PFSK-1 (cell line): ENCODE results near the gene PRKCE.

Experiments used
- FOXP2 ChIP-seq: optimal IDR thresholded peaks from 2 replicates; pipeline ENCODE3; 2011; ENCODE audit warnings: borderline replicate concordance, control low read depth, inconsistent platforms; ENCODE audit not compliant: insufficient read depth; ENCODE audit errors: extremely low read length, extremely low read depth
- POLR2AphosphoS5 ChIP-seq: IDR thresholded peaks from 2 replicates; pipeline ENCODE4 v1.6.1; 2012; ENCODE audit warnings: low read depth, mild to moderate bottlenecking, control low read depth, low read length, moderate library complexity
- REST ChIP-seq, 2 experiments: IDR thresholded peaks; 2 replicates each; pipeline versions ENCODE4 v1.6.1 to v1.8.0; 2011 to 2012; ENCODE audit warnings: low read depth in 2 of 2, low read length in 2 of 2, control low read depth in 1 of 2, inconsistent platforms in 1 of 2, mild to moderate bottlenecking in 1 of 2, moderate library complexity in 1 of 2; ENCODE audit not compliant: insufficient read depth in 1 of 2
- SIN3A ChIP-seq: IDR thresholded peaks from 2 replicates; pipeline ENCODE4 v1.6.1; 2012; ENCODE audit warnings: mild to moderate bottlenecking, low read length, moderate library complexity, borderline replicate concordance; ENCODE audit not compliant: insufficient read depth
- TAF1 ChIP-seq: IDR thresholded peaks from 2 replicates; pipeline ENCODE4 v1.6.1; 2012; ENCODE audit warnings: low read length, control low read depth, borderline replicate concordance; ENCODE audit not compliant: insufficient read depth

DNA sequence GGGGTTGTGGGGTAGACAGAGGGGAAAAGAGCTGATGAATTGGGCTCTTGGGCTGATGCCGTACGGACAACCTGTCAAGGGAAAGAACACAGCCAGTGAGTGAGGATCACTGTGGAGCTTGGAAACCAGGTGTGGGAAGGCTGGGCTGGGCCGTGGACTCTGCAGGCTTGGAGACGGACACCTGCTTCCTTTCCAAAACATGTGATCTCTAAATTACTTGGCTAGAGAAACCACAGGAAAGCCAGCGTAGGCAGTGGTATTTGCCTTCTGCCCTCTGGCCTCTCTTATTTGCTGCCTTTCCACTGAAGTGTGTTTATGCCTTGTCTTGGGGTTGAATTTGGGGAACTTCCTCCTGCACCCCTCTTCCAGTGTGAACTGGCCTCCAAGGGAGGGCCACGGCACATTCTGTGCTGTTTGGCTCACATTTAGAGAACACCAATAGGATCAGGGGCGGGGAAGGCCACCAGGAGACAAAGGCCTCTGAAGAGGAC, 267.7 kb downstream of the PRKCE start:
- TF ChIP-seq TAF1 (no peak), SIN3A (no peak), FOXP2 (no peak), REST (IDR thresholded peaks at IDR 0.05; ENCODE audit: insufficient read depth in 1 of 2, low read depth in 2 of 2, low read length in 2 of 2) (no peak), POLR2AphosphoS5 (no peak)
